ENCODE data around the gene TRAPPC14. TPM values are rescaled to one million over a fixed set of nuclear protein-coding genes. Genes with fewer than 3 reads are reported as not detected.

Gene TRAPPC14
- total and polyA plus RNA-seq, 2 of the 13 experiments (the other 11 are each of a cell fraction or from before 2014, with no cell fraction given): 4.7 to 9.6 TPM

DNA sequence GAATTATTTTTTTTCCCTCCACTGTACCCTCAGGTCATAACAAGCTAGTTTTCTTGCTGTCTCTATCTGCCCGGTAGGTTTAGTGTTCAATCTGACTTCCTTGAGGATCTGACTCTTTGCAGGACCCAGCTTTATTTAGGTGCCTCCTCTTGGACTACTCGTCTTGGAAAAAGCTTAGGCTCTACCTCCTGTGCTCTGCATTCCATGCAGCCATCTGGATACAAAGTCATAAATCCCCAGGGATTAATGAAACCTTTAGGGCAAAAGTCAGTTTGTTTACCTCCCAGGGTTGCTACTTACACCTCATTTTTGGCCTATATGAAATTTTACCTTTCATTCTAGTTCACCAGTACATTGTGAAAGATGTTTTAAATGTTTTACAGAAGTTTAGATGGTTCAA, 27.2 kb upstream of the TRAPPC14 start:
- 38% methylated on average over 2 of the region's 2 CpGs for WGBS (ENCODE audit: low lambda C conversion rate)
- Histone ChIP-seq H4K20me1 (ENCODE audit: insufficient read depth, low read length) (no peaks in the 10 kb centered on the region), H3K79me2 (ENCODE audit: insufficient read depth, low read length) (no peaks in the 10 kb centered on the region), H3K9me3 (ENCODE audit: low read length) (no peaks in the 10 kb centered on the region), H3K9ac (ENCODE audit: insufficient read depth, low read depth, low read length) (no peak overlapping the region), H3K4me3 (replicated peaks in 1 of 3; ENCODE audit: insufficient read depth in 1 of 3, low read depth in 2 of 3, low read length in 3 of 3) (no peak overlapping the region), H3K36me3 (replicated peaks in 1 of 2; ENCODE audit: control insufficient read depth in 1 of 2, insufficient read depth in 2 of 2, low read length in 2 of 2) (no peaks in the 10 kb centered on the region), H3K27me3 (ENCODE audit: control insufficient read depth in 1 of 2, insufficient read depth in 2 of 2, low read length in 2 of 2) (peaks cover 1 to 4% of the 10 kb centered on the region in 2 experiments; a peak in 2 of 5 replicates), H3K4me1 (ENCODE audit: insufficient read depth, low read length) (peaks cover 8% of the 10 kb centered on the region; the same call in 1 of the 2 replicates), H2AFZ (ENCODE audit: low read length) (no peak overlapping the region), H3K4me2 (ENCODE audit: low read depth, low read length) (no peak overlapping the region), H3K27ac (ENCODE audit: extremely low read length, insufficient read depth, low read length) (no peak overlapping the region)
- intact Hi-C loops (cut with micrococcal nuclease; ENCODE audit: unreplicated experiment) (no loop called here), in situ Hi-C loops (cut with HindIII; ENCODE audit: extremely low pct_ligation_motif_present, low pct_unique_long_range_greater_than_20kb) (no loop called here)
- BruUV-seq (replicated peaks): no TSS peak
- no peak for ATAC-seq
- ChIA-PET CTCF (ENCODE audit: low intra/inter-chr PET ratio, low total read pairs) (no interaction called here), POLR2A (no interaction called here)
- DNase-seq (ENCODE audit: low spot score): no peak
- FAIRE-seq: no peak
- TF ChIP-seq XBP1 (CRISPR knock-in tag; IDR thresholded peaks at IDR 0.05) (no peak), ERF (CRISPR knock-in tag; IDR thresholded peaks at IDR 0.05) (no peak), MBD4 (IDR thresholded peaks at IDR 0.05; ENCODE audit: borderline replicate concordance, low read length) (no peak), FOXO1 (CRISPR knock-in tag; IDR thresholded peaks at IDR 0.05) (no peak), SRSF4 (IDR thresholded peaks at IDR 0.05; ENCODE audit: low read depth, low read length, poor library complexity, severe bottlenecking) (no peak), ELF3 (CRISPR knock-in tag; IDR thresholded peaks at IDR 0.05) (no peak), HMGA1 (CRISPR knock-in tag; conservative IDR thresholded peaks at IDR 0.05) (no peak), SSRP1 (CRISPR knock-in tag; IDR thresholded peaks at IDR 0.05) (no peak), JUND (CRISPR knock-in tag; IDR thresholded peaks at IDR 0.05) (no peak), KDM5A (IDR thresholded peaks at IDR 0.05; ENCODE audit: borderline replicate concordance, low read length) (no peak), SOX6 (IDR thresholded peaks at IDR 0.05) (no peak), SOX6 (CRISPR knock-in tag; IDR thresholded peaks at IDR 0.05) (no peak), TBX3 (IDR thresholded peaks at IDR 0.05; ENCODE audit: borderline replicate concordance) (no peak), ZNF761 (CRISPR knock-in tag; conservative IDR thresholded peaks at IDR 0.05) (no peak), GATAD1 (CRISPR knock-in tag; IDR thresholded peaks at IDR 0.05) (no peak)
- TF ChIP-seq, protein P1, sequence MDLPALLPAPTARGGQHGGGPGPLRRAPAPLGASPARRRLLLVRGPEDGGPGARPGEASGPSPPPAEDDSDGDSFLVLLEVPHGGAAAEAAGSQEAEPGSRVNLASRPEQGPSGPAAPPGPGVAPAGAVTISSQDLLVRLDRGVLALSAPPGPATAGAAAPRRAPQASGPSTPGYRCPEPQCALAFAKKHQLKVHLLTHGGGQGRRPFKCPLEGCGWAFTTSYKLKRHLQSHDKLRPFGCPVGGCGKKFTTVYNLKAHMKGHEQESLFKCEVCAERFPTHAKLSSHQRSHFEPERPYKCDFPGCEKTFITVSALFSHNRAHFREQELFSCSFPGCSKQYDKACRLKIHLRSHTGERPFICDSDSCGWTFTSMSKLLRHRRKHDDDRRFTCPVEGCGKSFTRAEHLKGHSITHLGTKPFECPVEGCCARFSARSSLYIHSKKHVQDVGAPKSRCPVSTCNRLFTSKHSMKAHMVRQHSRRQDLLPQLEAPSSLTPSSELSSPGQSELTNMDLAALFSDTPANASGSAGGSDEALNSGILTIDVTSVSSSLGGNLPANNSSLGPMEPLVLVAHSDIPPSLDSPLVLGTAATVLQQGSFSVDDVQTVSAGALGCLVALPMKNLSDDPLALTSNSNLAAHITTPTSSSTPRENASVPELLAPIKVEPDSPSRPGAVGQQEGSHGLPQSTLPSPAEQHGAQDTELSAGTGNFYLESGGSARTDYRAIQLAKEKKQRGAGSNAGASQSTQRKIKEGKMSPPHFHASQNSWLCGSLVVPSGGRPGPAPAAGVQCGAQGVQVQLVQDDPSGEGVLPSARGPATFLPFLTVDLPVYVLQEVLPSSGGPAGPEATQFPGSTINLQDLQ (CRISPR knock-in tag; IDR thresholded peaks at IDR 0.05): no peak
- TF ChIP-seq, protein P2, sequence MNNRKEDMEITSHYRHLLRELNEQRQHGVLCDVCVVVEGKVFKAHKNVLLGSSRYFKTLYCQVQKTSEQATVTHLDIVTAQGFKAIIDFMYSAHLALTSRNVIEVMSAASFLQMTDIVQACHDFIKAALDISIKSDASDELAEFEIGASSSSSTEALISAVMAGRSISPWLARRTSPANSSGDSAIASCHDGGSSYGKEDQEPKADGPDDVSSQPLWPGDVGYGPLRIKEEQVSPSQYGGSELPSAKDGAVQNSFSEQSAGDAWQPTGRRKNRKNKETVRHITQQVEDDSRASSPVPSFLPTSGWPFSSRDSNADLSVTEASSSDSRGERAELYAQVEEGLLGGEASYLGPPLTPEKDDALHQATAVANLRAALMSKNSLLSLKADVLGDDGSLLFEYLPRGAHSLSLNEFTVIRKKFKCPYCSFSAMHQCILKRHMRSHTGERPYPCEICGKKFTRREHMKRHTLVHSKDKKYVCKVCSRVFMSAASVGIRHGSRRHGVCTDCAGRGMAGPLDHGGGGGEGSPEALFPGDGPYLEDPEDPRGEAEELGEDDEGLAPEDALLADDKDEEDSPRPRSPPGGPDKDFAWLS (CRISPR knock-in tag; IDR thresholded peaks at IDR 0.05; ENCODE audit: borderline replicate concordance): no peak
- TF ChIP-seq, protein P3, sequence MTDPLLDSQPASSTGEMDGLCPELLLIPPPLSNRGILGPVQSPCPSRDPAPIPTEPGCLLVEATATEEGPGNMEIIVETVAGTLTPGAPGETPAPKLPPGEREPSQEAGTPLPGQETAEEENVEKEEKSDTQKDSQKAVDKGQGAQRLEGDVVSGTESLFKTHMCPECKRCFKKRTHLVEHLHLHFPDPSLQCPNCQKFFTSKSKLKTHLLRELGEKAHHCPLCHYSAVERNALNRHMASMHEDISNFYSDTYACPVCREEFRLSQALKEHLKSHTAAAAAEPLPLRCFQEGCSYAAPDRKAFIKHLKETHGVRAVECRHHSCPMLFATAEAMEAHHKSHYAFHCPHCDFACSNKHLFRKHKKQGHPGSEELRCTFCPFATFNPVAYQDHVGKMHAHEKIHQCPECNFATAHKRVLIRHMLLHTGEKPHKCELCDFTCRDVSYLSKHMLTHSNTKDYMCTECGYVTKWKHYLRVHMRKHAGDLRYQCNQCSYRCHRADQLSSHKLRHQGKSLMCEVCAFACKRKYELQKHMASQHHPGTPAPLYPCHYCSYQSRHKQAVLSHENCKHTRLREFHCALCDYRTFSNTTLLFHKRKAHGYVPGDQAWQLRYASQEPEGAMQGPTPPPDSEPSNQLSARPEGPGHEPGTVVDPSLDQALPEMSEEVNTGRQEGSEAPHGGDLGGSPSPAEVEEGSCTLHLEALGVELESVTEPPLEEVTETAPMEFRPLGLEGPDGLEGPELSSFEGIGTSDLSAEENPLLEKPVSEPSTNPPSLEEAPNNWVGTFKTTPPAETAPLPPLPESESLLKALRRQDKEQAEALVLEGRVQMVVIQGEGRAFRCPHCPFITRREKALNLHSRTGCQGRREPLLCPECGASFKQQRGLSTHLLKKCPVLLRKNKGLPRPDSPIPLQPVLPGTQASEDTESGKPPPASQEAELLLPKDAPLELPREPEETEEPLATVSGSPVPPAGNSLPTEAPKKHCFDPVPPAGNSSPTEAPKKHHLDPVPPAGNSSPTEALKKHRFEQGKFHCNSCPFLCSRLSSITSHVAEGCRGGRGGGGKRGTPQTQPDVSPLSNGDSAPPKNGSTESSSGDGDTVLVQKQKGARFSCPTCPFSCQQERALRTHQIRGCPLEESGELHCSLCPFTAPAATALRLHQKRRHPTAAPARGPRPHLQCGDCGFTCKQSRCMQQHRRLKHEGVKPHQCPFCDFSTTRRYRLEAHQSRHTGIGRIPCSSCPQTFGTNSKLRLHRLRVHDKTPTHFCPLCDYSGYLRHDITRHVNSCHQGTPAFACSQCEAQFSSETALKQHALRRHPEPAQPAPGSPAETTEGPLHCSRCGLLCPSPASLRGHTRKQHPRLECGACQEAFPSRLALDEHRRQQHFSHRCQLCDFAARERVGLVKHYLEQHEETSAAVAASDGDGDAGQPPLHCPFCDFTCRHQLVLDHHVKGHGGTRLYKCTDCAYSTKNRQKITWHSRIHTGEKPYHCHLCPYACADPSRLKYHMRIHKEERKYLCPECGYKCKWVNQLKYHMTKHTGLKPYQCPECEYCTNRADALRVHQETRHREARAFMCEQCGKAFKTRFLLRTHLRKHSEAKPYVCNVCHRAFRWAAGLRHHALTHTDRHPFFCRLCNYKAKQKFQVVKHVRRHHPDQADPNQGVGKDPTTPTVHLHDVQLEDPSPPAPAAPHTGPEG (CRISPR knock-in tag; IDR thresholded peaks at IDR 0.05): no peak

Data from HepG2 (cell line).